SHP77 treated with DMSO at 0.1 percent for 48 hours (cell line): ENCODE measurements around the gene MYO1C.
"Not testable (repeated sequence)": the region's sequence is repeated elsewhere in the genome, so short reads cannot be mapped to it uniquely, and the experiment has no call there.

Experiments
- DNase-seq: peaks from one replicate; lab custom pipeline; 2025; lab: John Stamatoyannopoulos, UW

The MYO1C gene

DNA sequence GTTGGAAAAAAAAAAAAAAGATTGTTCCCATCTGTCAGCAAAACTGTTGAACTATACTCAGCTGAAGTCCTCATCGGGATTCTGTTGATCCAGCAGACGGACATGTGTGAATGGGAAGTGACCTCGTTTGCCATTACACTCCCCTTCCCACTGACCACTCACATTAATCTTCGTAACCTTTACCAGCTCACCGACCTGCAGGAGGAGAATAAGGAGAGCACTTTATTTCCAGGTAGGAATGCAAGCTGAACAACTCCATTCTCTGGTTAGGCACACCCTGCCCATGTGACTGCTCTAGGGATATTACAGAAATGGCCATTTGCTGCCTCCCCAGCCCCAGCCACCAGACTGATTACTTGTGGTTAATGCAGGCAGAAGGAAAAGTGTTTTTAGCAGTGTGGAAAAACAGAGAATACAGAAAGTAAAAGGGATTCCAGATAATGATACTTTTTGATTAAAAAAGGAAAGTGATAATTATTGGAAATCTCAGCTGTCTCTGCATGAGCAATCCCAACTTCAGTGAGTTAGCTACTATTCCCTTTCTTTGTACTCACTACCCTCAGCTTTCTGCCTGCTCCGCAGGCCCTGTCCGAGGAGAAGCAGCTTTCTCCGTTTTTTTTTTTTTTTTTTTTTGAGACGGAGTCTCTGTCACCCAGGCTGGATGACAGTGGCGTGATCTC lies 68.9 kb downstream of the MYO1C start:
- no peak for DNase-seq

DNA sequence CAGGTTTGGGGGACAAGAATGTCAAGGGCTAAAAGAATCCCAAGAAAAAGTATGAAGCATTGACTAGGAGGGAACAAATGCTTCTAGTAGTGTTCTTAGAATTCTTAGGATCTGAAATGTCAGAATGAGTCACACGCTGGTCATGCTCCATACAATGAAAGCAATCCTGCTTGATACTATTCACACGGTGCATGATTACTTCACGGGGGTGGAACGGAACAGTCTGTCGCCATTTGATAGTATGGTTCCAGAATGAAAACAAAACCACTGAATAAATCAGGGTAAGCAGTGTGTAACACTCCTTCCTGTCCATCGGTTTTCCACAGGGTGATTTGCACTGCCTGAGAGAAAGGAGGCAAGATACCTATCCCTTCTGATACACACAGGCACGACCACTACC lies 69.6 kb downstream of the MYO1C start:
- DNase-seq = no peak

- no peak for DNase-seq
Measured at GRCh38 chr17:1421470-1421869, 71.0 kb downstream of the MYO1C start.

GRCh38 chr17:1420981-1421380 lies 71.5 kb downstream of the MYO1C start:
- no peak for DNase-seq

DNA sequence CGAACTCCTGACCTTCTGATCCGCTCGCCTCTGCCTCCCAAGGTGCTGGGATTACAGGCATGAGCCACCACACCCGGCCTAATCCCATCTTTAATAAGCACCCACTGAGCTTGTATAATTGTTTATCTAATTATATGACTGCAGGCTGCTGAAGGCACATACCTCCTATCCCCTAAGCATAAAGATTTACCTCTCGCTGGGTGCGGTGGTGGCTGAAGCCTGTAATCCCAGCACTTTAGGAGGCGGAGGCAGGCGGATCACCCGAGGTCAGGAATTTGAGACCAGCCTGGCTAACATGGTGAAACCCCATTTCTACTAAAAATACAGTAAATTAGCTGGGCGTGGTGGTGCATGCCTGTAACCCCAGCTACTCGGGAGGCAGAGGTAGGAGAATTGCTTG lies 72.3 kb downstream of the MYO1C start:
- no peak for DNase-seq

- DNase-seq = not testable (repeated sequence)
Measured at GRCh38 chr17:1418476-1418875, 74.0 kb downstream of the MYO1C start.

DNA sequence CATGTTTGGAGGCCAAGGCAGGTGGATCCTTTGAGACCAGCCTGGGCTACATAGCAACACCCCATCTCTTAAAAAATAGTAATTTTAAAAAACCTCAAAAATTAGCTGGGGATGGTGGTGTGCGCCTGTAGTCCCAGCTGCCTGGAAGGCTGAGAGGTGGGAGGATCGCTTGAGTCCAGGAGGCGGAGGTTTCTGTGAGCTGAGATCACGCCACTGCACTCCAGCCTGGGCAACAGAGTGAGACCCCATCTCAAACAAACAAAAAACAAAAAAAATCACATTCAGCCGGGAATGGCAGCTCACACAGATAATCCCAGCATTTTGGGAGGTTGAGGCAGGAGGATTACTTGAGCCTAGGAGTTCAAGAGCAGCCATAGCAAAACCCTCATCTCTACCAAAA lies 76.1 kb downstream of the MYO1C start:
- DNase-seq = no peak

- DNase-seq = no peak
Measured at GRCh38 chr17:1414634-1415033, 77.9 kb downstream of the MYO1C start.
